Fibroblast of mammary gland (primary cell): ENCODE measurements around the gene GLCCI1.
A peak's percentile ranks its signal among the peaks of the same experiment; 100 is the strongest.
"Not testable (repeated sequence)": the region's sequence is repeated elsewhere in the genome, so short reads cannot be mapped to it uniquely, and the experiment has no call there.

Source experiments
- DNase-seq: peaks from one replicate; pipeline ENCODE4 v3.0.0-alpha.2; 2010; ENCODE audit warnings: low read depth
- H3K4me3 ChIP-seq: 2 replicates; pipeline ENCODE4 v1.5.1; 2011; ENCODE audit warnings: low read depth, mild to moderate bottlenecking, low read length, moderate library complexity; ENCODE audit not compliant: control insufficient read depth
- TF ChIP-seq, protein P1 (sequence below): conservative IDR thresholded peaks from 2 replicates; pipeline ENCODE4 v1.5.1; 2011; ENCODE audit warnings: low read depth, low read length, inconsistent platforms; ENCODE audit not compliant: control insufficient read depth, insufficient read depth

GLCCI1 gene

DNA sequence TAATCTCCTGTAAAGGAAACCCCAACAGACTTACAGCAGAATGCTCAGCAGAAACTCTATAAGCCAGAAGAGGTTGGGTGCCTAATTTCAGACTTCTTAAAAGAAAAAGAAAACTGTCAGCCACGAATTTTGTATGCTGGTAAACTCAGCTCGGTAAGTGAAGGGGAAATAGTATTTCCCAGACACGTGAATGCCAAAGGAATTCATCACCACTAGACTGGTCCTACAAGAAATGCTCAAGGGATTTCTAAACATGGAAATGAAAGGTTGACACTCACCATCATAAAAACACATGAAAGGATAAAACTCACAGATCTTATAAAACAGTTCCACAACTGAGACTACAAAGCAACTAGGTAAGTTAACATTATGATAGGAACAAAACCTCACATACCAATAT lies 68.6 kb downstream of the GLCCI1 start:
- DNase-seq, result no peak
- TF ChIP-seq, protein P1, sequence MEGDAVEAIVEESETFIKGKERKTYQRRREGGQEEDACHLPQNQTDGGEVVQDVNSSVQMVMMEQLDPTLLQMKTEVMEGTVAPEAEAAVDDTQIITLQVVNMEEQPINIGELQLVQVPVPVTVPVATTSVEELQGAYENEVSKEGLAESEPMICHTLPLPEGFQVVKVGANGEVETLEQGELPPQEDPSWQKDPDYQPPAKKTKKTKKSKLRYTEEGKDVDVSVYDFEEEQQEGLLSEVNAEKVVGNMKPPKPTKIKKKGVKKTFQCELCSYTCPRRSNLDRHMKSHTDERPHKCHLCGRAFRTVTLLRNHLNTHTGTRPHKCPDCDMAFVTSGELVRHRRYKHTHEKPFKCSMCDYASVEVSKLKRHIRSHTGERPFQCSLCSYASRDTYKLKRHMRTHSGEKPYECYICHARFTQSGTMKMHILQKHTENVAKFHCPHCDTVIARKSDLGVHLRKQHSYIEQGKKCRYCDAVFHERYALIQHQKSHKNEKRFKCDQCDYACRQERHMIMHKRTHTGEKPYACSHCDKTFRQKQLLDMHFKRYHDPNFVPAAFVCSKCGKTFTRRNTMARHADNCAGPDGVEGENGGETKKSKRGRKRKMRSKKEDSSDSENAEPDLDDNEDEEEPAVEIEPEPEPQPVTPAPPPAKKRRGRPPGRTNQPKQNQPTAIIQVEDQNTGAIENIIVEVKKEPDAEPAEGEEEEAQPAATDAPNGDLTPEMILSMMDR, result no peak
- H3K4me3 ChIP-seq, result no peak overlapping the region

DNA sequence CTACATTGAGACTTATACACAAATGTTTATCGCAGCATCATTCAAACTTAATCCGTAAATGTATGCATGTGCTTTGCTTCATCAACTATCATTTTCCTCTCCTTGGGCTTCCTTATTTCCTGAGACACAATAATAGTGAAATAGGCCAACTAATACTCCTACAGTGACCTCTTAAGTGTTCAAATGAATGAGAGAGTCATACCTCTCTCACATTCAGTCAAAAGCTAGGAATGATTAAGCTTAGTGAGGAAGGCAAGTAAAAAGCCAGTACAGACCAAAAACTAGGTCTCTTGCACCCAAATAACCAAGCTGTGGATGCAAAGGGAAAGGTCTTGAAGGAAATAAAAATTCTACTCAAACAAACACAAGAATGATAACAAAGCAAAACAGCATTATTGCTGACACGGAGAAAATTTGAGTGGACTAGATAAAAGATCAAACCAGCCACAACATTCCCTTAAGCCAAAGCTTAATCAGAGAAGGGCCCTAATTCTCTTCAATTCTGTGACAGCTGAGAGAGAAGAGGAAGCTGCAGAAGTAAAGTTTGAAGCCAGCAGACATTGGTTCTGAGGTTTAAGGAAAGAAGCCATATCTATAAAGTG lies 72.3 kb downstream of the GLCCI1 start:
- no peak for DNase-seq
- TF ChIP-seq, protein P1, result no peak
- no peak overlapping the region for H3K4me3 ChIP-seq

DNA sequence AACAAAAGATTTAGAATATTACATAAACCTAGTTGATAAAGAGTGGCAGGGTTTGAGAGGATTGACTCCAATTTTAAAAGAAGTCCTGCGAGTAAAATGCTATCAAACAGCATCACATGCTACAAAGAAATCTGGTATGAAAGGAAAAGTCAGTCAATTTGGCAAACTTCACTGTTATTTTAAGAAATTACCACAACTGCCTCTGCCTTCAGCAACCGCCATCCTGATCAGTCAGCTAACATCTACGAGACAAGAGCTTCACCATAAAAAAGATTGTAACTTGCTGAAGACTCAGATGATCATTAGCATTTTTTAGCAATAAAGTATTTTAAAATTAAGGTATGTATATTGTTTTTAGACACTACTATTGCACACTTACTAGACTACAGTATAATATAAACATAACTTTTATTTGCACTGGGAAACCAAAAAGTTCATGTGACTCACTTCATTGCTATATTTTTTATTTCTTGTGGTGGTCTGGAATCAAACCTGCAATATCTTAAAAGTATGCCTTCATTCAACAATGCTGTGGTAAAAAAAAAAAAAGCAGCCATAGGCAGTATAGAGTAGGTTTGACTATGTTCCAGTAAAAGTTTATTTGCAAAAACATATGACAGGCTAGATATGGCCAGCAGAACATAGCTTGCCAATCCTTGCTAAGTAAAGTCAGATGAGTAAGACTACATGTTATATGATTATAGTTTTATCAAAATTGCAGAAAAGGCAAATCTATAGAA lies 74.4 kb downstream of the GLCCI1 start:
- DNase-seq, result peak; percentile 10
- TF ChIP-seq, protein P1, result no peak
- H3K4me3 ChIP-seq, result no peak overlapping the region

DNA sequence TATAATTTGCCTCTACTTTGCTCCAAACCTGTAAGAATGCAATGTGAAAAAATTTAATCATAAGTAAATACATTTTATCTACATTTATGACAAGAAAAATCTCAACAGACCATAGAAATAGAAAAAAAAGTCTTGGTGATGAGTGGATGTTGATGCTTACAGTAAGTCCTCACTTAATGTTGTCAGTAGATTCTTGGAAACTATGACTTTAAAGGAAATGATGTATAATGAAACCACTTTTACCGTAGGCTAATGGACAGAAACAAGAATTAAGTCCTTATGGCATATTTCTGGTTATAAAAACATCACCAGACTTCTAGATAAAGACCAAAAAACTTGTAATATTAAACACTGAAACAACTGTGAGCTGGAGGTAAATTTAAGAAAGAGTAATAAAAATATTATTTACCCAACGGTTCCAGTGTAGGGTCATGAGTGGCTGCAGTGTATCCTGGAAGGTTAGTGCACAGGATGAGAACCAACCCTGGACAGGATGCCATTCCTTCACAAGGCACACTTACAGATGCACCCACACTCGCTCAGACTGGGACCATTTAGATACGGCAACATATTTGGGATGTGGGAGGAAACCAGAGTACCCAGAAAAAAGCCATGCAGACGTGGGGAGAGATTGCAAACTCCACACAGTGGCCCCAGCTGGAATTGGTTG lies 76.3 kb downstream of the GLCCI1 start:
- no peak overlapping the region for H3K4me3 ChIP-seq
- DNase-seq, result no peak
- TF ChIP-seq, protein P1, result no peak

DNA sequence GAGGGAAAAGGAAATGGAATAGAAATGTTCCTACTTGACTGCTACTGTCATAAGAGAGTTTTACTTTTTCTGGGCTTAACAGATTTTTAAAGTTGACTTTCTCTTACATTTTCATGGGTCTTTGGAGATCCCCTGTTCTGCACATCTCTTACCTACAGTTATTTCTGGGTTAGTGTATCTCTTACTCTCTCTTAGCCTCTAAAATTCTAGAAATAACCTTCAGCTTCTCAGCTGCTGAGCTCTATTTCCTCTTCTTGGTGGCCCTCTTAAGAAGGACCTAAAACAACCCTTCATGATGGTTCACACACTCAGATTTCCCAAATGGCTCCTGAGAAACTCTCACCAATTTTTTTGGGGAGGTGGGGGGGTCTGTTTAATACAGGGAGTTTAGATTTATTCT lies 79.5 kb downstream of the GLCCI1 start:
- not testable (repeated sequence) for H3K4me3 ChIP-seq, DNase-seq

DNA sequence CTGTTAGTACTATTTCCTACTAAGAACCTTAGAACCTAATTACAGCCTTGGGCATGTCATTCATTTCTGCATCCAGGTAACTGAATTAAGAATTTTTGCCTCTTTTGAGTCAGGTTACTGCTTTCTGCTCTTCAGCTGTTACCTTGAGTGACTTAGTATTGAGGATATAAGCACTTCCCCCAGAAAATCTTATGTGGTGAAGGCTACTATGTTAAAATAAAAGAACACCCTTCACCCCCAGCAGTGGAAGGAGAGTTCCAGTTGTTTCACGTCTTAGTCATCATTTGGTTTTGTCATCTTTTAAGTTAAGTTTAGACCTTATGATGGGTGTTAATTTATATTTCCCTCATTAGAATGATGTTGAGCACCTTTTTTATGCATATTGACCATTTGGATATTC lies 82.8 kb downstream of the GLCCI1 start:
- DNase-seq, result no peak
- no peak overlapping the region for H3K4me3 ChIP-seq
- TF ChIP-seq, protein P1, result no peak

DNA sequence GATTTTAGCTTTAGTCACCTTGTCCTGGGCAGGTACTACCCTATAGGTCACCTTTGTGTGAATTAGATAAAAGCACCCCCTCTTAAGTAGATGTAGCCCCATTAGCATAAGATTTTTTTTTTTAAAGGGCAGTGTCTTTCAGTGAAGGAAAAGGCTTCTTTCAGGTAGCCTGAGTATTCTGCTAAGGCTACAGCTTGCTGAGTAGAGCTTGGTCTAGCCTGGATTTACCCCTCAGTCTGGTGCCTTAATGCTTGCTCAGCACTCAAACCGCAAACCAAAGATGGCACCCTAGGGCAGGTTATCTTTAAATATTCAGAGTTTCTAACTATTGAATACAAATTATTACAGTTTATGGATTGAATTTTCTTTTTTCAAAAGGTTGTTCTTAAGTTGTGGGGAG lies 83.4 kb downstream of the GLCCI1 start:
- no peak for DNase-seq
- TF ChIP-seq, protein P1, result no peak
- H3K4me3 ChIP-seq, result no peak overlapping the region
